PFSK-1 (cell line): Measurements from ENCODE around the gene ADAMTS2.

Source experiments
- FOXP2 ChIP-seq: optimal IDR thresholded peaks from 2 replicates; pipeline ENCODE3; 2011; ENCODE audit warnings: borderline replicate concordance, control low read depth, inconsistent platforms; ENCODE audit not compliant: insufficient read depth; ENCODE audit errors: extremely low read length, extremely low read depth
- POLR2AphosphoS5 ChIP-seq: IDR thresholded peaks from 2 replicates; pipeline ENCODE4 v1.6.1; 2012; ENCODE audit warnings: low read depth, mild to moderate bottlenecking, control low read depth, low read length, moderate library complexity
- SIN3A ChIP-seq: IDR thresholded peaks from 2 replicates; pipeline ENCODE4 v1.6.1; 2012; ENCODE audit warnings: mild to moderate bottlenecking, low read length, moderate library complexity, borderline replicate concordance; ENCODE audit not compliant: insufficient read depth
- TAF1 ChIP-seq: IDR thresholded peaks from 2 replicates; pipeline ENCODE4 v1.6.1; 2012; ENCODE audit warnings: low read length, control low read depth, borderline replicate concordance; ENCODE audit not compliant: insufficient read depth
- TF ChIP-seq, protein P1 (sequence below), 2 experiments: IDR thresholded peaks; 2 replicates each; pipeline versions ENCODE4 v1.6.1 to v1.8.0; 2011 to 2012; ENCODE audit warnings: low read depth in 2 of 2, low read length in 2 of 2, control low read depth in 1 of 2, inconsistent platforms in 1 of 2, mild to moderate bottlenecking in 1 of 2, moderate library complexity in 1 of 2; ENCODE audit not compliant: insufficient read depth in 1 of 2

GRCh38 chr5:179180061-179180610, 165.1 kb downstream of the ADAMTS2 start:
- TF ChIP-seq TAF1: no peak
- TF ChIP-seq, protein P1, sequence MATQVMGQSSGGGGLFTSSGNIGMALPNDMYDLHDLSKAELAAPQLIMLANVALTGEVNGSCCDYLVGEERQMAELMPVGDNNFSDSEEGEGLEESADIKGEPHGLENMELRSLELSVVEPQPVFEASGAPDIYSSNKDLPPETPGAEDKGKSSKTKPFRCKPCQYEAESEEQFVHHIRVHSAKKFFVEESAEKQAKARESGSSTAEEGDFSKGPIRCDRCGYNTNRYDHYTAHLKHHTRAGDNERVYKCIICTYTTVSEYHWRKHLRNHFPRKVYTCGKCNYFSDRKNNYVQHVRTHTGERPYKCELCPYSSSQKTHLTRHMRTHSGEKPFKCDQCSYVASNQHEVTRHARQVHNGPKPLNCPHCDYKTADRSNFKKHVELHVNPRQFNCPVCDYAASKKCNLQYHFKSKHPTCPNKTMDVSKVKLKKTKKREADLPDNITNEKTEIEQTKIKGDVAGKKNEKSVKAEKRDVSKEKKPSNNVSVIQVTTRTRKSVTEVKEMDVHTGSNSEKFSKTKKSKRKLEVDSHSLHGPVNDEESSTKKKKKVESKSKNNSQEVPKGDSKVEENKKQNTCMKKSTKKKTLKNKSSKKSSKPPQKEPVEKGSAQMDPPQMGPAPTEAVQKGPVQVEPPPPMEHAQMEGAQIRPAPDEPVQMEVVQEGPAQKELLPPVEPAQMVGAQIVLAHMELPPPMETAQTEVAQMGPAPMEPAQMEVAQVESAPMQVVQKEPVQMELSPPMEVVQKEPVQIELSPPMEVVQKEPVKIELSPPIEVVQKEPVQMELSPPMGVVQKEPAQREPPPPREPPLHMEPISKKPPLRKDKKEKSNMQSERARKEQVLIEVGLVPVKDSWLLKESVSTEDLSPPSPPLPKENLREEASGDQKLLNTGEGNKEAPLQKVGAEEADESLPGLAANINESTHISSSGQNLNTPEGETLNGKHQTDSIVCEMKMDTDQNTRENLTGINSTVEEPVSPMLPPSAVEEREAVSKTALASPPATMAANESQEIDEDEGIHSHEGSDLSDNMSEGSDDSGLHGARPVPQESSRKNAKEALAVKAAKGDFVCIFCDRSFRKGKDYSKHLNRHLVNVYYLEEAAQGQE (IDR thresholded peaks at IDR 0.05; ENCODE audit: insufficient read depth in 1 of 2, low read depth in 2 of 2, low read length in 2 of 2): no peak
- no peak for TF ChIP-seq POLR2AphosphoS5
- TF ChIP-seq SIN3A: no peak
- TF ChIP-seq FOXP2: no peak
